Measurements from ENCODE around the gene IFITM10. TPM values are rescaled to one million over a fixed set of nuclear protein-coding genes. Genes with fewer than 3 reads are reported as not detected.
A peak's percentile ranks its signal among the peaks of the same experiment; 100 is the strongest.

The IFITM10 gene
- total RNA-seq, 2 donors from 2014 or later: 27.2 to 28.6 TPM

GRCh38 chr11:1705126-1706052 is 45.0 kb downstream of the IFITM10 start:
- no peak for TF ChIP-seq CTCF (IDR thresholded peaks at IDR 0.05)
- ATAC-seq (ENCODE audit: insufficient number of reproducible peaks, low FRiP score, low read depth) (no peak), DNase-seq (ENCODE audit: low spot score) (no peak)
- Histone ChIP-seq H3K9me3 (no peaks in the 10 kb centered on the region), H3K27me3 (replicated peaks; ENCODE audit: insufficient read depth) (no peaks in the 10 kb centered on the region), H3K27ac (no peak overlapping the region), H3K36me3 (no peaks in the 10 kb centered on the region), H3K4me1 (ENCODE audit: control insufficient read depth in 1 of 2, low read depth in 2 of 2) (peaks cover 0 to 11% of the 10 kb centered on the region in 2 donors), H3K4me3 (peak overlapping the region; percentile 39)

DNA sequence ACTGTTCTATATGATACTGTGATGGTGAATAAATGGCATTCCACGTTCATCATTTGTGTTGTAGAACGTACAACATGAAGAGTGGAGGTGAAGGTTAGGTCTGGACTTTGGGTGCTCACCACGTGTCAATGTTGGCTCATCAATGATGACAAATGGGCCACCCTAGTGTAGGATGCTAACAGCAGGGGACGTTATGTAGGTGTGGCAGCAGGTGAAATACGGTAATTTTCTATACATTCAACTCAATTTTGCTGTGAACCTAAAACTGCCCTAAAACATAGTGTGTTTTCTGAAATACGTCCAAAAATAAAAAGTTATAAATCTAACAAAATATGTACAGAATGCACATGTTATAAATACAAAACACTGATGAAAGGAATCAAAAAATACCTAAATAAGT is 47.2 kb downstream of the IFITM10 start:
- no peak overlapping the region for H3K4me3 ChIP-seq
- ATAC-seq (ENCODE audit: insufficient number of reproducible peaks, low FRiP score, low read depth) (no peak), DNase-seq (ENCODE audit: low spot score) (no peak)
- H3K4me1 ChIP-seq (ENCODE audit: control insufficient read depth in 1 of 2, low read depth in 2 of 2): peaks cover 0 to 11% of the 10 kb centered on the region in 2 donors
- H3K9me3 ChIP-seq: no peaks in the 10 kb centered on the region
- no peak for TF ChIP-seq CTCF (IDR thresholded peaks at IDR 0.05)
- H3K36me3 ChIP-seq: no peaks in the 10 kb centered on the region
- H3K27me3 ChIP-seq (replicated peaks; ENCODE audit: insufficient read depth): no peaks in the 10 kb centered on the region
- H3K27ac ChIP-seq: no peak overlapping the region

DNA sequence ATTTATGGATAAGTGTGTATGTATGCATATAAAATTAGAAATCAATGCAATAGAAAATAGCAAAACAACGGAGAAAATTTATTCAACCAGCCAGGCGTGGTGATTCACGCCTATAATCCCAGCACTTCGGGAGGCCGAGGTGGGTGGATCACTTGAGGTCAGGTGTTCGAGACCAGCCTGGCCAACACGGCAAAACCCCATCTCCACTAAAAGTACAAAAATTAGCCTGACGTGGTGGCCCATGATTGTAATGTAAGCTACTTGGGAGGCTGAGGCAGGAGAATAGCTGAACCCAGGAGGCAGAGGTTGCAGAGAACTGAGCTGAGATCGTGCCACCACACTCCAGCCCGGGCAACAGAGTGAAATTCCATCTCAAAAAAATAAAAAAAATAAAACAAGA is 47.9 kb downstream of the IFITM10 start:
- no peaks in the 10 kb centered on the region for H3K27me3 ChIP-seq (replicated peaks; ENCODE audit: insufficient read depth)
- no peak overlapping the region for H3K4me3 ChIP-seq
- ATAC-seq (ENCODE audit: insufficient number of reproducible peaks, low FRiP score, low read depth) (no peak), DNase-seq (ENCODE audit: low spot score) (no peak)
- no peak for TF ChIP-seq CTCF (IDR thresholded peaks at IDR 0.05)
- H3K36me3 ChIP-seq: no peaks in the 10 kb centered on the region
- peaks cover 0 to 11% of the 10 kb centered on the region in 2 donors for H3K4me1 ChIP-seq (ENCODE audit: control insufficient read depth in 1 of 2, low read depth in 2 of 2)
- H3K27ac ChIP-seq: no peak overlapping the region
- H3K9me3 ChIP-seq: no peaks in the 10 kb centered on the region

DNA sequence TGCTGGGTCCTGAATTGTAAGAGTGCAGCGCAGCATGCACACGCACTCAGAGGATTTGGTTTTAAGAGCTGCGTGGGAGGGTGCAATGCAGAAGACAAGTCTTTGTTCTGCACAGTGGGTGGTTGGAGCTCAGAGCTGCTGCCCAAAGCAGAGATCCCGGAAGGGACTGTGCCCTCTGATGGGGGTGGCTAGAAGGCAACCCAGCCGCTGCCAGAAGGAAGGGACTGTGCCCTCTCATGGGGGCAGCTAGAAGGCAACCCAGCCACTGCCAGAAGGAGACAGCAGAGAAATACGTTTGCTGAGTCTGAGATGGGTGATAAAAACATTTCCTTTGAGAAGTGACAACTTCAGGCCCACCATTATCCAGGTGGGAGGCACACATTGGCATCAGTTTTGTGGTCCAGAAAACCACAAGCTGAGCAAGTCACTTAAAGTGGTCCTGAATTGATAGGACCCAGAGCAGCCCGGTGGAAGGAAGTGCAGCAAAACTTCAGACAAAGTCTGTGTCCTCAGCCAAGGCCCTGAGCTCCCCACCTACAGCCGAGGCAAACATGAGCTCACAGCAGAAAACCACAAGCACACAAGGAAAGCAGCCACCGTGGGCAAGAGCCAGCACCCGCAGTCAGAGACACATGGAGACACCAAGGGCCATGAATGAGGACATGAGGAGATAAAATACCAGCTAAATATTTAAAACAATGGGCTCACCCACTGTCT is 49.1 kb downstream of the IFITM10 start:
- TF ChIP-seq CTCF (IDR thresholded peaks at IDR 0.05): no peak
- Histone ChIP-seq H3K27ac (no peak overlapping the region), H3K27me3 (replicated peaks; ENCODE audit: insufficient read depth) (no peaks in the 10 kb centered on the region), H3K36me3 (no peaks in the 10 kb centered on the region), H3K9me3 (no peaks in the 10 kb centered on the region), H3K4me3 (no peak overlapping the region), H3K4me1 (ENCODE audit: control insufficient read depth in 1 of 2, low read depth in 2 of 2) (peaks cover 0 to 11% of the 10 kb centered on the region in 2 donors)
- DNase-seq (ENCODE audit: low spot score) (no peak), ATAC-seq (ENCODE audit: insufficient number of reproducible peaks, low FRiP score, low read depth) (no peak)

DNA sequence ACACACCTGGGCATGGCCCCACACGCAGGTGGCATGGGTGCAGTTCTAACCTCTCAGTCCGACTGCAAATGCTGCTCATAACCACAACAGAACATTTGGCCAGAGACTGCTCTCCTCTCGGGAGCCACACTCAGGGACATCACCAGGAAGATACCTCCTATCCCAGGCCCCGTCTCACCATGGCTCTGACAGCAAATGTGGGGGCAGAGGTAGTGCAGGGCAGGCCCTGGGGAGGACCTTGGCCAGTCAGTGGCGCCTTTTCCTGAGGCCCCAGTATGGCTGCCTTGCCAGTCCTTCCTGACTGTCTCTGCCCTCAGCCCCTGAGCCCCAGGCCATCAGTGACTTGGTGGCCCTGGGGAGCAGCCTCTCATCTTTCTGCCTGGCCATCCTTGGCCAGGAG is 50.6 kb downstream of the IFITM10 start:
- H3K27ac ChIP-seq: no peak overlapping the region
- ATAC-seq (ENCODE audit: insufficient number of reproducible peaks, low FRiP score, low read depth): no peak
- no peak for DNase-seq (ENCODE audit: low spot score)
- peaks cover 0 to 1% of the 10 kb centered on the region in 2 donors for H3K4me1 ChIP-seq (ENCODE audit: control insufficient read depth in 1 of 2, low read depth in 2 of 2)
- no peaks in the 10 kb centered on the region for H3K36me3 ChIP-seq
- TF ChIP-seq CTCF (IDR thresholded peaks at IDR 0.05): no peak
- H3K9me3 ChIP-seq: no peaks in the 10 kb centered on the region
- H3K27me3 ChIP-seq (replicated peaks; ENCODE audit: insufficient read depth): no peaks in the 10 kb centered on the region
- no peak overlapping the region for H3K4me3 ChIP-seq
